IMR-90 (cell line): ENCODE measurements around the gene RAB38. TPM values are rescaled to one million over a fixed set of nuclear protein-coding genes. Genes with fewer than 3 reads are reported as not detected.

Experiments
- ATAC-seq: fragments of 200-7000 bp; cut with Tn5 transposase; 2 replicates; pipeline ENCODE4 v1.9.1; 2020; ENCODE audit warnings: low read depth, mild to moderate bottlenecking, moderate library complexity
- BruUV-seq: library from RNA; stranded (reverse); fragments of 400-500 nt; replicated peaks from 2 replicates; lab custom pipeline; 2021; lab: Mats Ljungman, UMichigan
- CTCF ChIA-PET: fragments of 300-600 bp; formaldehyde crosslinking; extraction: SDS; loops from one replicate; lab custom pipeline; 2021; ENCODE audit warnings: antibody characterized with exemption; lab: Yijun Ruan, JAX
- POLR2A ChIA-PET: fragments of 300-600 bp; sonication (Branson Sonifier 250); formaldehyde crosslinking; loops from one replicate; lab custom pipeline; 2022; ENCODE audit warnings: antibody characterized with exemption; ENCODE audit not compliant: unreplicated experiment; lab: Charles Lee
- DNase-seq: peaks from one replicate; pipeline ENCODE4 v3.0.0; 2013
- H2AFZ ChIP-seq: replicated peaks from 2 replicates; pipeline ENCODE3; 2013; ENCODE audit warnings: low read length, mild to moderate bottlenecking; ENCODE audit not compliant: poor library complexity
- H2AK5ac ChIP-seq: 2 replicates; pipeline ENCODE4 v1.6.1; 2013; ENCODE audit warnings: low read depth, low read length, inconsistent platforms
- H2AK9ac ChIP-seq: replicated peaks from 2 replicates; pipeline ENCODE3; 2013; ENCODE audit warnings: mild to moderate bottlenecking, low read depth, low read length, moderate library complexity; ENCODE audit not compliant: poor library complexity
- H2BK120ac ChIP-seq: 2 replicates; pipeline ENCODE4 v1.6.1; 2013; ENCODE audit warnings: low read depth, low read length, inconsistent platforms
- H2BK15ac ChIP-seq: 3 replicates; pipeline ENCODE4 v1.6.1; 2013; ENCODE audit warnings: low read depth, low read length, inconsistent platforms
- H2BK20ac ChIP-seq: 2 replicates; pipeline ENCODE4 v1.6.1; 2013; ENCODE audit warnings: low read depth, mild to moderate bottlenecking, inconsistent platforms, low read length, moderate library complexity
- H2BK5ac ChIP-seq: 2 replicates; pipeline ENCODE4 v1.6.1; 2013; ENCODE audit warnings: mild to moderate bottlenecking, low read depth, low read length, inconsistent platforms; ENCODE audit not compliant: poor library complexity, severe bottlenecking
- H3K14ac ChIP-seq: replicated peaks from 2 replicates; pipeline ENCODE4 v1.6.1; 2013; ENCODE audit warnings: low read depth, low read length, inconsistent platforms
- H3K18ac ChIP-seq: 2 replicates; pipeline ENCODE4 v1.6.1; 2013; ENCODE audit warnings: low read depth, low read length, control low read depth
- H3K23ac ChIP-seq: 2 replicates; pipeline ENCODE4 v1.6.1; 2013; ENCODE audit warnings: low read depth, low read length, inconsistent platforms
- H3K27ac ChIP-seq: 2 replicates; pipeline ENCODE4 v1.5.1; 2013; ENCODE audit warnings: mild to moderate bottlenecking, control low read depth, low read length; ENCODE audit not compliant: insufficient read depth
- H3K27me3 ChIP-seq: 2 replicates; pipeline ENCODE4 v1.6.1; 2013; ENCODE audit warnings: low read length; ENCODE audit not compliant: control insufficient read depth, insufficient read depth
- H3K36me3 ChIP-seq: 2 replicates; pipeline ENCODE4 v1.6.1; 2013; ENCODE audit warnings: low read length, mixed read lengths; ENCODE audit not compliant: control insufficient read depth, insufficient read depth
- H3K4ac ChIP-seq: 2 replicates; pipeline ENCODE4 v1.6.1; 2013; ENCODE audit warnings: low read depth, low read length, inconsistent platforms
- H3K4me1 ChIP-seq: 2 replicates; pipeline ENCODE4 v1.6.1; 2013; ENCODE audit warnings: low read length, mixed read lengths; ENCODE audit not compliant: control insufficient read depth, insufficient read depth
- H3K4me2 ChIP-seq: 2 replicates; pipeline ENCODE4 v1.6.1; 2013; ENCODE audit warnings: low read depth, mild to moderate bottlenecking, control low read depth, low read length, moderate library complexity
- H3K4me3 ChIP-seq: 2 replicates; pipeline ENCODE4 v1.5.1; 2013; ENCODE audit warnings: low read depth, mild to moderate bottlenecking, control low read depth, low read length, moderate library complexity; ENCODE audit not compliant: insufficient read depth
- H3K56ac ChIP-seq: 2 replicates; pipeline ENCODE4 v1.6.1; 2013; ENCODE audit warnings: low read length, inconsistent platforms; ENCODE audit not compliant: insufficient read depth; ENCODE audit errors: extremely low read depth
- H3K79me1 ChIP-seq, 2 experiments: 2 replicates each; pipeline ENCODE4 v1.6.1; 2013; ENCODE audit warnings: low read length in 2 of 2, inconsistent platforms in 1 of 2, low read depth in 1 of 2
- H3K9ac ChIP-seq: 2 replicates; pipeline ENCODE4 v1.6.1; 2013; ENCODE audit warnings: low read depth, low read length, control low read depth
- H3K9me1 ChIP-seq: 2 replicates; pipeline ENCODE4 v1.6.1; 2013; ENCODE audit warnings: low read length, inconsistent platforms; ENCODE audit not compliant: insufficient read depth
- H3K9me3 ChIP-seq: 2 replicates; pipeline ENCODE4 v1.6.1; 2013; ENCODE audit warnings: low read length; ENCODE audit not compliant: control insufficient read depth, insufficient read depth
- H4K20me1 ChIP-seq: 2 replicates; pipeline ENCODE4 v1.6.1; 2013; ENCODE audit warnings: low read length, inconsistent platforms; ENCODE audit not compliant: insufficient read depth
- H4K5ac ChIP-seq: 2 replicates; pipeline ENCODE4 v1.6.1; 2013; ENCODE audit warnings: mild to moderate bottlenecking, low read depth, low read length, control low read depth
- H4K8ac ChIP-seq, 2 experiments: 2 replicates each; pipeline ENCODE4 v1.6.1; 2013; ENCODE audit warnings: low read depth in 2 of 2, low read length in 2 of 2, control low read depth in 1 of 2, inconsistent platforms in 1 of 2
- H4K91ac ChIP-seq: 2 replicates; pipeline ENCODE4 v1.6.1; 2013; ENCODE audit warnings: low read depth, low read length, inconsistent platforms; ENCODE audit not compliant: insufficient read depth
- BHLHE40 ChIP-seq: fragments of 150-350 bp; IDR thresholded peaks from 2 replicates; pipeline ENCODE4 v1.6.1; 2016; ENCODE audit warnings: mild to moderate bottlenecking, low read depth, low read length
- CEBPB ChIP-seq: IDR thresholded peaks from 2 replicates; pipeline ENCODE4 v1.6.1; 2012; ENCODE audit warnings: low read depth, low read length, improper control_type of control experiment
- CHD1 ChIP-seq: IDR thresholded peaks from 2 replicates; pipeline ENCODE4 v1.6.1; 2012; ENCODE audit warnings: low read depth, low read length, improper control_type of control experiment
- CTCF ChIP-seq: conservative IDR thresholded peaks from 2 replicates; pipeline ENCODE4 v1.5.1; 2012; ENCODE audit warnings: mild to moderate bottlenecking, low read depth, low read length, improper control_type of control experiment
- ELK1 ChIP-seq: fragments of 150-350 bp; IDR thresholded peaks from 2 replicates; pipeline ENCODE4 v1.6.1; 2016; ENCODE audit warnings: low read depth, mild to moderate bottlenecking, low read length, moderate library complexity, borderline replicate concordance
- FOS ChIP-seq: fragments of 150-350 bp; IDR thresholded peaks from 2 replicates; pipeline ENCODE4 v1.6.1; 2016; ENCODE audit warnings: low read depth, low read length
- MAFK ChIP-seq: IDR thresholded peaks from 2 replicates; pipeline ENCODE4 v1.6.1; 2012; ENCODE audit warnings: low read depth, low read length, improper control_type of control experiment
- MAZ ChIP-seq: IDR thresholded peaks from 2 replicates; pipeline ENCODE4 v1.6.1; 2012; ENCODE audit warnings: low read depth, mild to moderate bottlenecking, low read length, improper control_type of control experiment, moderate library complexity, borderline replicate concordance
- MXI1 ChIP-seq: IDR thresholded peaks from 2 replicates; pipeline ENCODE4 v1.6.1; 2012; ENCODE audit warnings: low read depth, mild to moderate bottlenecking, low read length, moderate library complexity, borderline replicate concordance
- NFE2L2 ChIP-seq: fragments of 150-350 bp; IDR thresholded peaks from 2 replicates; pipeline ENCODE4 v1.6.1; 2016; ENCODE audit warnings: low read depth, mild to moderate bottlenecking, low read length
- POLR2A ChIP-seq: IDR thresholded peaks from 2 replicates; pipeline ENCODE4 v1.6.1; 2012; ENCODE audit warnings: mild to moderate bottlenecking, low read depth, low read length
- RAD21 ChIP-seq: IDR thresholded peaks from 2 replicates; pipeline ENCODE4 v1.6.1; 2012; ENCODE audit warnings: low read length, improper control_type of control experiment
- RCOR1 ChIP-seq: IDR thresholded peaks from 2 replicates; pipeline ENCODE4 v1.6.1; 2012; ENCODE audit warnings: mild to moderate bottlenecking, low read length, improper control_type of control experiment; ENCODE audit not compliant: insufficient replicate concordance
- RFX5 ChIP-seq: IDR thresholded peaks from 2 replicates; pipeline ENCODE4 v1.8.0; 2012; ENCODE audit warnings: low read depth, mild to moderate bottlenecking, low read length, moderate library complexity
- SMC3 ChIP-seq: fragments of 150-350 bp; IDR thresholded peaks from 2 replicates; pipeline ENCODE4 v1.6.1; 2016; ENCODE audit warnings: low read depth, mild to moderate bottlenecking, antibody characterized with exemption, low read length, moderate library complexity
- WGBS, 2 experiments: methylation state at CpG; one replicate each; pipeline versions ENCODE4 v1.1.5 to v1.1.7; 2013; ENCODE audit warnings: missing lambda C conversion rate in 2 of 2; ENCODE audit not compliant: insufficient read length in 1 of 2; ENCODE audit errors: extremely low coverage in 2 of 2; 5-methylcytosine and 5-hydroxymethylcytosine counted together
- dilution Hi-C: fragments of 300-500 bp; cut with HindIII; formaldehyde crosslinking; loops from one replicate; pipeline ENCODE4 v1.14.3; 2018; ENCODE audit warnings: low sequenced_read_pairs; ENCODE audit not compliant: unreplicated experiment
- in situ Hi-C: fragments of 300-500 bp; cut with MboI; formaldehyde crosslinking; loops from 3 replicates; pipeline ENCODE4 v1.14.3; 2019; ENCODE audit warnings: low sequenced_read_pairs, inconsistent platforms, mixed read lengths
- intact Hi-C: fragments of 100-400 bp; cut with micrococcal nuclease; formaldehyde crosslinking; loops from 2 replicates; pipeline ENCODE4 v1.10.0; 2022
- polyA plus RNA-seq, 3 experiments: library from polyadenylated mRNA; depleted of rRNA; stranded (reverse); fragments of >200 nt; gene quantifications; 2 replicates each; pipeline ENCODE4 v1.2.3, GENCODE V29; 2012; ENCODE audit warnings: low replicate concordance in 1 of 3
- total RNA-seq: library from RNA; depleted of rRNA; stranded (reverse); fragments of >200 nt; gene quantifications from 2 replicates; pipeline ENCODE4 v1.2.3, GENCODE V29; 2012
- TF ChIP-seq, protein P1 (sequence below): fragments of 150-350 bp; IDR thresholded peaks from 2 replicates; pipeline ENCODE4 v1.6.1; 2017; ENCODE audit warnings: mild to moderate bottlenecking, antibody characterized with exemption, low read length, low read depth

The RAB38 gene
- total and polyA plus RNA-seq, 2 of the 4 experiments (the other 2 are of a cell fraction) = 5.0 to 6.5 TPM

GRCh38 chr11:88089134-88089533, 86.1 kb downstream of the RAB38 start:
- POLR2A ChIA-PET = no interaction called here
- Histone ChIP-seq H4K8ac (no peak overlapping the region), H3K27me3 (no peaks in the 10 kb centered on the region), H4K5ac (no peak overlapping the region), H4K91ac (no peak overlapping the region), H3K56ac (no peak overlapping the region), H3K4ac (no peak overlapping the region), H3K23ac (no peak overlapping the region), H3K9me3 (no peaks in the 10 kb centered on the region), H3K27ac (no peak overlapping the region), H3K4me1 (no peaks in the 10 kb centered on the region), H3K14ac (no peak overlapping the region), H2AK9ac (no peak overlapping the region), H3K4me3 (no peak overlapping the region), H4K20me1 (no peaks in the 10 kb centered on the region), H3K4me2 (no peak overlapping the region), H3K18ac (no peak overlapping the region), H2BK15ac (no peak overlapping the region), H2BK120ac (no peak overlapping the region), H3K36me3 (no peaks in the 10 kb centered on the region), H3K9me1 (no peaks in the 10 kb centered on the region), H2AK5ac (no peak overlapping the region), H2AFZ (no peak overlapping the region), H3K9ac (no peak overlapping the region), H3K79me1 (no peaks in the 10 kb centered on the region), H2BK20ac (no peak overlapping the region), H2BK5ac (no peak overlapping the region)
- dilution Hi-C loops (no loop called here), in situ Hi-C loops (no loop called here), intact Hi-C loops (no loop called here)
- no CpG with 5 or more reads among the region's 1 CpG for WGBS, 2 experiments
- CTCF ChIA-PET = no interaction called here
- BruUV-seq = no TSS peak
- no peak for DNase-seq
- no peak for ATAC-seq
- no peak for TF ChIP-seq ELK1
- TF ChIP-seq, protein P1, sequence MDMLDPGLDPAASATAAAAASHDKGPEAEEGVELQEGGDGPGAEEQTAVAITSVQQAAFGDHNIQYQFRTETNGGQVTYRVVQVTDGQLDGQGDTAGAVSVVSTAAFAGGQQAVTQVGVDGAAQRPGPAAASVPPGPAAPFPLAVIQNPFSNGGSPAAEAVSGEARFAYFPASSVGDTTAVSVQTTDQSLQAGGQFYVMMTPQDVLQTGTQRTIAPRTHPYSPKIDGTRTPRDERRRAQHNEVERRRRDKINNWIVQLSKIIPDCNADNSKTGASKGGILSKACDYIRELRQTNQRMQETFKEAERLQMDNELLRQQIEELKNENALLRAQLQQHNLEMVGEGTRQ = no peak
- TF ChIP-seq FOS = no peak
- TF ChIP-seq POLR2A = no peak
- TF ChIP-seq CEBPB = no peak
- TF ChIP-seq MAZ = no peak
- TF ChIP-seq CHD1 = no peak
- no peak for TF ChIP-seq RAD21
- TF ChIP-seq CTCF = no peak
- no peak for TF ChIP-seq NFE2L2
- no peak for TF ChIP-seq BHLHE40
- no peak for TF ChIP-seq MXI1
- TF ChIP-seq MAFK = no peak
- no peak for TF ChIP-seq RCOR1
- no peak for TF ChIP-seq RFX5
- TF ChIP-seq SMC3 = no peak
